HCT116 (cell line): ENCODE data around the gene TMEM131. TPM values are rescaled to one million over a fixed set of nuclear protein-coding genes. Genes with fewer than 3 reads are reported as not detected.

Source experiments
- ATAC-seq: fragments of 200-7000 bp; cut with Tn5 transposase; 2 replicates; pipeline ENCODE4 v1.9.1; 2020; ENCODE audit warnings: mild to moderate bottlenecking, moderate library complexity
- BruUV-seq: library from RNA; stranded (reverse); fragments of 400-500 nt; replicated peaks from 2 replicates; lab custom pipeline; 2021; lab: Mats Ljungman, UMichigan
- CTCF ChIA-PET: fragments of 300-600 bp; sonication (Branson Sonifier 250); formaldehyde crosslinking; loops from one replicate; lab custom pipeline; 2021; ENCODE audit warnings: antibody characterized with exemption; lab: Charles Lee
- POLR2A ChIA-PET: fragments of 300-600, 350-600 bp; sonication (Branson Sonifier 250); formaldehyde crosslinking; loops from one replicate; lab custom pipeline; 2021; ENCODE audit warnings: antibody characterized with exemption; lab: Charles Lee
- RAD21 ChIA-PET, 2 experiments: fragments of 300-600 bp; sonication (Branson Sonifier 250); formaldehyde crosslinking; loops; one replicate each; lab custom pipeline; 2023; ENCODE audit warnings: low total read pairs in 2 of 2; ENCODE audit not compliant: uncharacterized antibody in 2 of 2, unreplicated experiment in 2 of 2, low non-redundant PET in 1 of 2; lab: Charles Lee
- DNase-seq: peaks from one replicate; pipeline ENCODE4 v3.0.0-alpha.2; 2010; ENCODE audit warnings: low read depth, low spot score
- H2AFZ ChIP-seq: fragments of 200-600 bp; shearing (Covaris generic), sonication (generic); 2 replicates; pipeline ENCODE4 v1.6.1; 2017; ENCODE audit warnings: low read depth, mixed run types, mixed read lengths, antibody characterized with exemption, low read length; ENCODE audit not compliant: poor library complexity, severe bottlenecking
- H3K27ac ChIP-seq: 2 replicates; pipeline ENCODE4 v1.5.1; 2012; ENCODE audit warnings: low read depth, low read length
- H3K27me3 ChIP-seq: fragments of 200-600 bp; sonication (generic); 2 replicates; pipeline ENCODE4 v1.6.1; 2016; ENCODE audit warnings: mixed run types, low read length, mixed read lengths; ENCODE audit not compliant: insufficient read depth
- H3K36me3 ChIP-seq, 2 experiments: fragments of 200-500 bp in 1 of 2; fragments of 200-600 bp in 1 of 2; sonication (Bioruptor generic) in 1 of 2; sonication (generic) in 1 of 2; 2 replicates each; pipeline versions ENCODE4 v1.5.1 to v1.6.1; 2014 to 2016; ENCODE audit warnings: low read length in 2 of 2, inconsistent platforms in 1 of 2, mixed read lengths in 1 of 2, mixed run types in 1 of 2; ENCODE audit not compliant: insufficient read depth in 2 of 2, control insufficient read depth in 1 of 2
- H3K4me1 ChIP-seq, 2 experiments: fragments of 200-600 bp in 1 of 2; sonication (generic) in 1 of 2; 2 replicates each; pipeline versions ENCODE4 v1.5.1 to v1.6.1; 2012 to 2017; ENCODE audit warnings: low read length in 2 of 2, inconsistent platforms in 1 of 2, mild to moderate bottlenecking in 1 of 2, mixed read lengths in 1 of 2, mixed run types in 1 of 2, moderate library complexity in 1 of 2; ENCODE audit not compliant: insufficient read depth in 2 of 2, control insufficient read depth in 1 of 2
- H3K4me2 ChIP-seq: fragments of 200-600 bp; sonication (generic); 2 replicates; pipeline ENCODE4 v1.6.1; 2017; ENCODE audit warnings: mixed run types, low read length, mixed read lengths
- H3K4me3 ChIP-seq, 2 experiments: fragments of 200-600 bp in 1 of 2; sonication (generic) in 1 of 2; replicated peaks in 1 of 2; 2 replicates each; pipeline ENCODE4 v1.5.1; 2011 to 2016; ENCODE audit warnings: low read length in 2 of 2, control low read depth in 1 of 2, low read depth in 1 of 2, mild to moderate bottlenecking in 1 of 2, mixed read lengths in 1 of 2, mixed run types in 1 of 2
- H3K79me2 ChIP-seq: fragments of 200-600 bp; sonication (generic); 2 replicates; pipeline ENCODE4 v1.6.1; 2017; ENCODE audit warnings: mild to moderate bottlenecking, mixed run types, low read length, moderate library complexity, mixed read lengths; ENCODE audit not compliant: insufficient read depth
- H3K9ac ChIP-seq: fragments of 200-600 bp; sonication (generic); 2 replicates; pipeline ENCODE4 v1.6.1; 2016; ENCODE audit warnings: low read length, mixed read lengths
- H3K9me2 ChIP-seq: fragments of 200-600 bp; sonication (generic), shearing (Covaris generic); 2 replicates; pipeline ENCODE4 v1.6.1; 2017; ENCODE audit warnings: mixed run types, mild to moderate bottlenecking, moderate library complexity; ENCODE audit not compliant: insufficient read depth
- H3K9me3 ChIP-seq, 2 experiments: fragments of 200-500 bp in 1 of 2; fragments of 200-600 bp in 1 of 2; sonication (Bioruptor generic) in 1 of 2; sonication (generic) in 1 of 2; 2 replicates each; pipeline ENCODE4 v1.6.1; 2014 to 2017; ENCODE audit warnings: low read length in 2 of 2, mixed read lengths in 2 of 2, inconsistent platforms in 1 of 2, low read depth in 1 of 2, mild to moderate bottlenecking in 1 of 2, mixed run types in 1 of 2, moderate library complexity in 1 of 2; ENCODE audit not compliant: control insufficient read depth in 1 of 2, insufficient read depth in 1 of 2
- H4K20me1 ChIP-seq: fragments of 200-600 bp; sonication (generic), shearing (Covaris generic); 2 replicates; pipeline ENCODE4 v1.6.1; 2017; ENCODE audit warnings: mixed run types, mild to moderate bottlenecking, moderate library complexity; ENCODE audit not compliant: insufficient read depth
- ATF3 ChIP-seq: IDR thresholded peaks from 2 replicates; pipeline ENCODE4 v1.6.1; 2012
- CBX3 ChIP-seq: IDR thresholded peaks from 2 replicates; pipeline ENCODE4 v1.6.1; 2012; ENCODE audit warnings: low read depth
- CEBPB ChIP-seq: IDR thresholded peaks from 2 replicates; pipeline ENCODE4 v1.6.1; 2012; ENCODE audit warnings: low read depth
- EGR1 ChIP-seq: IDR thresholded peaks from 2 replicates; pipeline ENCODE4 v1.6.1; 2012; ENCODE audit warnings: low read depth
- ELF1 ChIP-seq: IDR thresholded peaks from 2 replicates; pipeline ENCODE4 v1.6.1; 2012; ENCODE audit warnings: low read depth, borderline replicate concordance
- EZH2 ChIP-seq: fragments of 200-600 bp; sonication (generic); IDR thresholded peaks from 2 replicates; pipeline ENCODE4 v1.6.1; 2017; ENCODE audit warnings: antibody characterized with exemption, mixed run types
- EZH2phosphoT487 ChIP-seq: fragments of 200-600 bp; IDR thresholded peaks from 2 replicates; pipeline ENCODE4 v1.6.1; 2018; ENCODE audit warnings: antibody characterized with exemption, borderline replicate concordance
- POLR2AphosphoS5 ChIP-seq: IDR thresholded peaks from 2 replicates; pipeline ENCODE4 v1.6.1; 2011; ENCODE audit warnings: mild to moderate bottlenecking, low read depth, low read length, moderate library complexity
- RAD21 ChIP-seq: IDR thresholded peaks from 2 replicates; pipeline ENCODE4 v1.6.1; 2012; ENCODE audit warnings: low read depth, mild to moderate bottlenecking
- SIN3A ChIP-seq: IDR thresholded peaks from 2 replicates; pipeline ENCODE4 v1.6.1; 2012; ENCODE audit warnings: low read depth
- SP1 ChIP-seq: IDR thresholded peaks from 2 replicates; pipeline ENCODE4 v1.6.1; 2012; ENCODE audit warnings: low read depth
- TCF7L2 ChIP-seq: IDR thresholded peaks from 2 replicates; pipeline ENCODE4 v1.7.0; 2011; ENCODE audit warnings: borderline replicate concordance, inconsistent platforms; ENCODE audit not compliant: insufficient read depth, insufficient read length; ENCODE audit errors: extremely low read depth
- YY1 ChIP-seq: IDR thresholded peaks from 2 replicates; pipeline ENCODE4 v1.6.1; 2011; ENCODE audit warnings: low read length, low read depth, moderate library complexity, mild to moderate bottlenecking; ENCODE audit not compliant: insufficient replicate concordance; ENCODE audit errors: extremely low read depth
- ZFX ChIP-seq: fragments of 450-650 bp; IDR thresholded peaks from 2 replicates; pipeline ENCODE4 v1.6.1; 2017
- ZNF274 ChIP-seq: fragments of 200-500 bp; sonication (Bioruptor generic); IDR thresholded peaks from 2 replicates; pipeline ENCODE4 v1.6.1; 2014; ENCODE audit warnings: mild to moderate bottlenecking, low read depth, low read length, inconsistent platforms
- intact Hi-C: fragments of 100-400 bp; cut with micrococcal nuclease; formaldehyde crosslinking; loops from 2 replicates; pipeline ENCODE4 v1.10.0; 2022
- total RNA-seq: library from RNA; stranded (reverse); gene quantifications from one replicate; pipeline ENCODE4 v1.2.1, GENCODE V29; 2021; ENCODE audit not compliant: unreplicated experiment
- TF ChIP-seq, protein P1 (sequence below): IDR thresholded peaks from 2 replicates; pipeline ENCODE4 v1.6.1; 2012
- TF ChIP-seq, protein P2 (sequence below), 3 experiments: fragments of 200-600 bp in 1 of 3; sonication (generic) in 1 of 3; IDR thresholded peaks in 2 of 3; conservative IDR thresholded peaks in 1 of 3; 2 replicates each; pipeline ENCODE4 v1.5.1; 2012 to 2017; ENCODE audit warnings: low read depth in 2 of 3, low read length in 2 of 3, antibody characterized with exemption in 1 of 3, borderline replicate concordance in 1 of 3, control low read depth in 1 of 3, mild to moderate bottlenecking in 1 of 3, mixed read lengths in 1 of 3, mixed run types in 1 of 3, moderate library complexity in 1 of 3; ENCODE audit not compliant: insufficient read depth in 1 of 3
- TF ChIP-seq, protein P3 (sequence below): IDR thresholded peaks from 2 replicates; pipeline ENCODE4 v1.6.1; 2012; ENCODE audit warnings: low read depth

TMEM131 gene
- total RNA-seq, 1 experiment from 2014 or later = 51.5 TPM

GRCh38 chr2:97714084-97714949, 281.4 kb downstream of the TMEM131 start:
- POLR2A ChIA-PET = no interaction called here
- Histone ChIP-seq H3K4me2 (no peak overlapping the region), H3K9ac (no peak overlapping the region), H3K4me1 (peaks cover 0 to 6% of the 10 kb centered on the region in 2 experiments; a peak in 2 of 4 replicates), H3K27ac (no peak overlapping the region), H3K9me2 (no peaks in the 10 kb centered on the region), H3K4me3 (no peak overlapping the region), H4K20me1 (no peaks in the 10 kb centered on the region), H3K79me2 (no peaks in the 10 kb centered on the region), H2AFZ (no peak overlapping the region), H3K27me3 (no peaks in the 10 kb centered on the region), H3K36me3 (no peaks in the 10 kb centered on the region), H3K9me3 (no peaks in the 10 kb centered on the region)
- CTCF ChIA-PET = no interaction called here
- BruUV-seq = no TSS peak
- TF ChIP-seq, protein P1, sequence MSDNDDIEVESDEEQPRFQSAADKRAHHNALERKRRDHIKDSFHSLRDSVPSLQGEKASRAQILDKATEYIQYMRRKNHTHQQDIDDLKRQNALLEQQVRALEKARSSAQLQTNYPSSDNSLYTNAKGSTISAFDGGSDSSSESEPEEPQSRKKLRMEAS = no peak
- TF ChIP-seq ELF1 (no peak), YY1 (no peak), TCF7L2 (no peak), EZH2phosphoT487 (no peak), CEBPB (no peak), EGR1 (no peak), POLR2AphosphoS5 (no peak), SP1 (no peak), CBX3 (no peak), ZNF274 (no peak), ZFX (no peak), ATF3 (no peak), EZH2 (no peak), RAD21 (no peak), SIN3A (no peak)
- TF ChIP-seq, protein P2, sequence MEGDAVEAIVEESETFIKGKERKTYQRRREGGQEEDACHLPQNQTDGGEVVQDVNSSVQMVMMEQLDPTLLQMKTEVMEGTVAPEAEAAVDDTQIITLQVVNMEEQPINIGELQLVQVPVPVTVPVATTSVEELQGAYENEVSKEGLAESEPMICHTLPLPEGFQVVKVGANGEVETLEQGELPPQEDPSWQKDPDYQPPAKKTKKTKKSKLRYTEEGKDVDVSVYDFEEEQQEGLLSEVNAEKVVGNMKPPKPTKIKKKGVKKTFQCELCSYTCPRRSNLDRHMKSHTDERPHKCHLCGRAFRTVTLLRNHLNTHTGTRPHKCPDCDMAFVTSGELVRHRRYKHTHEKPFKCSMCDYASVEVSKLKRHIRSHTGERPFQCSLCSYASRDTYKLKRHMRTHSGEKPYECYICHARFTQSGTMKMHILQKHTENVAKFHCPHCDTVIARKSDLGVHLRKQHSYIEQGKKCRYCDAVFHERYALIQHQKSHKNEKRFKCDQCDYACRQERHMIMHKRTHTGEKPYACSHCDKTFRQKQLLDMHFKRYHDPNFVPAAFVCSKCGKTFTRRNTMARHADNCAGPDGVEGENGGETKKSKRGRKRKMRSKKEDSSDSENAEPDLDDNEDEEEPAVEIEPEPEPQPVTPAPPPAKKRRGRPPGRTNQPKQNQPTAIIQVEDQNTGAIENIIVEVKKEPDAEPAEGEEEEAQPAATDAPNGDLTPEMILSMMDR (IDR thresholded peaks at IDR 0.05 in 2 of 3, conservative IDR thresholded peaks at IDR 0.05 in 1 of 3; ENCODE audit: borderline replicate concordance in 1 of 3, insufficient read depth in 1 of 3, low read depth in 2 of 3, low read length in 2 of 3) = no peak
- TF ChIP-seq, protein P3, sequence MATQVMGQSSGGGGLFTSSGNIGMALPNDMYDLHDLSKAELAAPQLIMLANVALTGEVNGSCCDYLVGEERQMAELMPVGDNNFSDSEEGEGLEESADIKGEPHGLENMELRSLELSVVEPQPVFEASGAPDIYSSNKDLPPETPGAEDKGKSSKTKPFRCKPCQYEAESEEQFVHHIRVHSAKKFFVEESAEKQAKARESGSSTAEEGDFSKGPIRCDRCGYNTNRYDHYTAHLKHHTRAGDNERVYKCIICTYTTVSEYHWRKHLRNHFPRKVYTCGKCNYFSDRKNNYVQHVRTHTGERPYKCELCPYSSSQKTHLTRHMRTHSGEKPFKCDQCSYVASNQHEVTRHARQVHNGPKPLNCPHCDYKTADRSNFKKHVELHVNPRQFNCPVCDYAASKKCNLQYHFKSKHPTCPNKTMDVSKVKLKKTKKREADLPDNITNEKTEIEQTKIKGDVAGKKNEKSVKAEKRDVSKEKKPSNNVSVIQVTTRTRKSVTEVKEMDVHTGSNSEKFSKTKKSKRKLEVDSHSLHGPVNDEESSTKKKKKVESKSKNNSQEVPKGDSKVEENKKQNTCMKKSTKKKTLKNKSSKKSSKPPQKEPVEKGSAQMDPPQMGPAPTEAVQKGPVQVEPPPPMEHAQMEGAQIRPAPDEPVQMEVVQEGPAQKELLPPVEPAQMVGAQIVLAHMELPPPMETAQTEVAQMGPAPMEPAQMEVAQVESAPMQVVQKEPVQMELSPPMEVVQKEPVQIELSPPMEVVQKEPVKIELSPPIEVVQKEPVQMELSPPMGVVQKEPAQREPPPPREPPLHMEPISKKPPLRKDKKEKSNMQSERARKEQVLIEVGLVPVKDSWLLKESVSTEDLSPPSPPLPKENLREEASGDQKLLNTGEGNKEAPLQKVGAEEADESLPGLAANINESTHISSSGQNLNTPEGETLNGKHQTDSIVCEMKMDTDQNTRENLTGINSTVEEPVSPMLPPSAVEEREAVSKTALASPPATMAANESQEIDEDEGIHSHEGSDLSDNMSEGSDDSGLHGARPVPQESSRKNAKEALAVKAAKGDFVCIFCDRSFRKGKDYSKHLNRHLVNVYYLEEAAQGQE = no peak
- ATAC-seq = no peak
- intact Hi-C loops = no loop called here
- DNase-seq = no peak
- RAD21 ChIA-PET = no interaction called here
